Measurements from ENCODE around the gene DPAGT1.
"Not testable (repeated sequence)": the region's sequence is repeated elsewhere in the genome, so short reads cannot be mapped to it uniquely, and the experiment has no call there.

The DPAGT1 gene

GRCh38 chr11:119101759-119102423, at the start of gene DPAGT1:
Gene DPAGT1 (minus strand): TSS chr11:119101853. CDS start chr11:119101655, 198 bp downstream.
- DNase-seq, result peak; percentile 82

- no peak for DNase-seq
These were observed 48.2 kb upstream of the DPAGT1 start for GRCh38 chr11:119149786-119150275.

GRCh38 chr11:119149018-119149785, 47.5 kb upstream of the DPAGT1 start, which contains the start of gene ABCG4:
Gene ABCG4 (plus strand): TSS chr11:119149052. CDS start chr11:119149966, 914 bp downstream.
- no peak for DNase-seq

- DNase-seq, result no peak
These were observed 47.0 kb upstream of the DPAGT1 start for GRCh38 chr11:119148720-119149017.

DNA sequence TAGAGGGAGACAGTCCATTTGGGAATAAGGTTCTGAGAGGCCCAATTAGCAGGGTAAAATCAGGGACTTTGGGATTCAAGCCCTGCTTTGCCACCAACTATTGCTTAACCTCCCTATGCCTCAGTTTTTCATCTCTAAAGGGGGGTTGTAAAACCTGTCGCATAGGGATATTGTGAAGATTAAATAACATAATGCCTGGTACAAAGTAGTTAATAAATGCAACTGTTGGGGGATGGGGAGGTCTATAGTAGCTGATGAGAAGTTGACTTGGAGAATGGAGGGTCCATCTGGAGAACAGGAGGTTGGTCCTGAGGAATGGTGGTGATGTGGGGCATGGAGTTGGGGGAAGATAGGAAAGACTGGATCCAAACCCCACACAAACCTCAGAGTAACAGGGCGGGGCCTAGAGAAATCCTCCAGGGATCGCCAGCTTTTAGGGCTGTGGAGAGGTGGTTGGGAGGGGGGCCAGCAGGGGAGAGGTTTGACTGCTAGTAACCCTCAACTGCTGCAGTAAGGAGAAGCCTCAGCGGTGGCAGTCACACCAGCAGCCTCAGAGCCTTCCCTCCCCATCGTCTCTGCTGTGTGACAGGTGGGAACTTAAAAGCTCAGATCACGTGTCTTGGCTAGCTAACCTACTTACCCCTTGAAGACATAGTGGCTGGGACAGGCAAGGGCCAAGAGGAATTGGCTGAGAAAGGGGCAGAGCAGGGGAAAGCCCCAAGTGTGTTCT, 46.1 kb upstream of the DPAGT1 start:
- DNase-seq, result no peak

- no peak for DNase-seq
These were observed 43.9 kb upstream of the DPAGT1 start for GRCh38 chr11:119145551-119145950.

DNA sequence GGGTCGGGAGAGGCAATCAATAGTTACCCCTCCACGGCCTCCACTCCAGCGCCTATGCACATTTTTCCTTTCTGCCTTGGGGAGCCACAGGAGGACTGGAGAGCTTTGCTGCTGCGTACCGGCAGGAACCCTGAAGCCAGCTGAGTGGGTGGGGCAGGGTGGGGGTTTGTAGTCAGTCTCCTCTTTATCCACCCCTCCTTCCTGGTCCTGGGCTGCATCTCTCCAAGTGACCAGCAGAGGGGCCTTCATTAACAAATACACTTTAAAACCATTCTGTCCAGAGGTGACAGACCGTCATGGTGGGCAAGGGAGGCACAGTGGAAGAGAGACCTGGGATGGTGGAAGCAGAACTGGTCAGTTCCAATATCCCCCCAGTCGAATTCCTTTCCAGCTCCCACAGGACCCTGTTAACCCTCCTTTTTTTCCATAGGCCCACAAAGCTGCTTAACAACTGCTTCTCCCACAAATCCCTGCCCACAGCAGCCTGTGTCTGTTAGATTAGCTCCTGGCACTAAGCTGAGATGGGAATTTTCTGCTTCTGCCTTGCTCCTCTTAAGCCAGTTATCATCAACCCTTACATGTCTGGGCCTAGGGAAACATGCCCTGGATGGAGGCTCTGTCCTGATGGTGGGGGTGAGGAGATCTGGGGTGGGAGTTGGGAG, 43.3 kb upstream of the DPAGT1 start:
- DNase-seq, result peak; percentile 47

DNA sequence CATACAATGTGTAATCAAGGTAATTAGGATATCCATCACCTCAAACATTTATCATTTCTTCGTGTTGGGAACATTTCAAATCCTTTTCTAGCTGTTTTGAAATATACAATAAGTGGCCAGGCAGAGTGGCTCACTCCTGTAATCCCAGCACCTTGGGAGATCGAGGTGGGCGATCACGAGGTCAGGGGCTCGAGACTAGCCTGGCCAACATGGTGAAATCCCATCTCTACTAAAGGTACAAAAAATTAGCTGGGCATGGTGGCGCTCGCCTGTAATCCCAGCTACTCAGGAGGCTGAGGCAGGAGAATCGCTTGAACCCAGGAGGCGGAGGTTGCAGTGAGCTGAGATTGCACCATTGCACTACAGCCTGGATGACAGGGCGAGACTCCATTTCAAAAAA, 37.6 kb upstream of the DPAGT1 start:
- not testable (repeated sequence) for DNase-seq

GRCh38 chr11:119134389-119134978, 32.8 kb upstream of the DPAGT1 start:
- peak; percentile 19 for DNase-seq

GRCh38 chr11:119130662-119131061, 29.0 kb upstream of the DPAGT1 start:
- no peak for DNase-seq

- DNase-seq, result no peak
These were observed 25.1 kb upstream of the DPAGT1 start for GRCh38 chr11:119126675-119127268.

DNA sequence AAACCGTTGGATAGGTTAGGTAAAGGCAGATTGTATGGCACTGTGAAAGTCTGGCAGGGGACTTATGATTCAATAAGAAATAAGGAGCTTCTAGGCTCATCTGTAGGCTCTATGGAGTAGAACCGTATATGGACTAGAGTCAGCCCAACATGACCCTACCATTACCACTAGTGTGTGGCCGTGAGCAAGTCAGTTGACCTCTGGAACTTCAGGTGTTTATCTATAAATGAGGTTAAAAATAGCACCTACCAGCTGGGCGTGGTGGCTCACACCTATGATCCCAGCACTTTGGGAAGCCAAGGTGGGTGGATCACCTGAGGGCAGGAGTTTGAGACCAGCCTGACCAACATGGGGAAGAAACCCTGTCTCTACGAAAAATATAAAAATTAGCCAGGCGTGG, 24.2 kb upstream of the DPAGT1 start:
- no peak for DNase-seq

DNA sequence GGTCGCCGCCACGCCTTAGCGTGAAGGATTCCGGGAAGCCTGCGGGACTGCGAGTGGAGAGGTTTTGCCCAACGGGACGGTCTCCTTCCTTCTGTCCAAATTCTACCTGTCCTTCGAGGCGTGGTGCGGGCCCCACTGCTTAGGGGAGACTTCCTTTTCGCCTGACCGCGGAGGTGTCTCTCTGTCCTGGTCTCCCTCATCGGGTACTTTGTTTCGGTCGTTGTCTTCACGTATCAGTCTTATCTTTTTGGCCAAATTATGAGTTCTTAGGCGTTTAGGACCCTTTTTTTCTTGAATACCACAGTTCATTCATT, 20.1 kb upstream of the DPAGT1 start:
- DNase-seq, result no peak

- peak; percentile 99 for DNase-seq
These were observed 19.6 kb upstream of the DPAGT1 start, which contains the start of gene HINFP for GRCh38 chr11:119121008-119121810. Gene HINFP (plus strand): TSS chr11:119121580. CDS start chr11:119126945, 5,365 bp downstream.

- DNase-seq, result no peak
These were observed 19.0 kb upstream of the DPAGT1 start for GRCh38 chr11:119120639-119121007.

- no peak for DNase-seq
These were observed 17.3 kb upstream of the DPAGT1 start for GRCh38 chr11:119118946-119119345.

DNA sequence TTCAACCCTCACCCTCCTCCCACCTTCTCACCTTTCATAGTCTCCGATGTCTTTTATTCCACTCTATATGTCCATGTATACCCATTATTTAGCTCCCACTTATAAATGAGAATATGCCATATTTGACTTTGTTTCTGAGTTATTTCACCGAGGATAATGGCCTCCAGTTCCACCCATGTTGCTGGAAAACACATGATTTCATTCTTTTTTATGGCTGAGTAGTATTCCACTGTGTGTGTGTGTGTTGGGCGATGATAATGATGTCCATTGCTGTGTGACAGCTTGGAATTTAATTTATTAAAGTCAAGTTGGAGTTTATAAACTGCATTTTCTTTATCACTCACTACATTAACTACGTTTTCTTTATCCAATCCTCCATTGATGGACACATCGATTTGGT, 16.6 kb upstream of the DPAGT1 start:
- DNase-seq, result no peak

DNA sequence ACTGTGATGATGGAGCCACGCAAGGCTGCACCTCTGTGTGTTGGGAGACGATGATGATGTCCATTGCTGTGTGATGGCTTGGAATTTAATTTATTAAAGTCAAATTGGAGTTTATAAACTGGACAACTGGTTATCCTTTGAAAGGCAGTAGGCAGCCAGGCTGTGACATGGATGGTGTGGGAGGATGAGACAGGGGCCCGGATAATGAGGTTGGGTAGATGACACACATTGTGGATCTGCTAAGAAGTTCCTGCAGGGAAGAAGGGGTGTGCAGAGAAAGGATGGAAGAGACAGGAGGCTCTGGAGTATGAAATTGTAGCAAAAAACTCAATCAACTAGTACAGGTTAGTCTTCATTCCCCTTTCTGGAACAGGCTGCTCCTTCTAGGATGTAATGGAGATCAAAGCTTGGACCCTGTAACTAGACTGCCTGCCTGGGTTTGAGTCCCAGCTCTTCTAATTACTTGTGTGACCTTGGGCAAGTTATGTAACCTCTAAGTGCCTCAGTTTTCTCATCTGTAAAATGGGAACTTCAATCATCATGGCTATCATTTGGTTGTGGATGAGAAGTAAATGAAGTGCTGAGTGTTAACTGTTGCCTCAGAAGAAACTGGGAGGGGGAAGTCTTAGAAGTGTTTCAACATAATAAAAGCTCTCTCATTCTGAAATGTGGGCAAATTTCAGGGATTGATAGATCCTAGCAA, 15.5 kb upstream of the DPAGT1 start:
- DNase-seq, result no peak

GRCh38 chr11:119116601-119117000, 14.9 kb upstream of the DPAGT1 start:
- no peak for DNase-seq

DNA sequence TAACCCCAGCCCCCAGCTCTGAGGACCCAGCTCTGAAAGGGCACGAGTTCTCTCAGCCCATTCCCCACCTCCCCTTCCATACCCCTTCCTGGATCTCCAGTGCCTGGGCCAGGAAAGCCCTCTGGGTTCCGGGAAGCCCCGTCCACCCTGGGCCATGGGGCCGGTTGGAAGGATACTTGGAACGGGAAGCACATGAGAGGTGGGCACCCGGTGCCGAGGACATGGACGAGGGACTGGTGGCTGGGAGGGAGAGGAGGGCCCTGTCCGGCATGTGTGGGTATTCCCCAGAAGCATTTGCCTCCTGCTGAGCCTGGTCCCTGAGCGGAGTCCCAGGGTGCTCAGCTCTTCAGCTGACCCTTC, 14.6 kb upstream of the DPAGT1 start:
- DNase-seq, result no peak

All from CD4-positive, alpha-beta T cell treated with Interferon gamma for 1 hour (primary cell).